ENCODE data around the gene RPS17. TPM values are rescaled to one million over a fixed set of nuclear protein-coding genes. Genes with fewer than 3 reads are reported as not detected.

RPS17 gene
- total RNA-seq, 6 experiments from 2014 or later = 503 to 807 (median 550) TPM

- Histone ChIP-seq H3K27ac (no peak overlapping the region), H3K4me3 (no peak overlapping the region), H3K36me3 (peaks cover 0 to 8% (median 5%) of the 10 kb centered on the region in 4 donors), H3K4me1 (peaks cover 0 to 18% (median 5%) of the 10 kb centered on the region in 4 donors), H3K9me3 (no peaks in the 10 kb centered on the region), H3K27me3 (no peaks in the 10 kb centered on the region)
- intact Hi-C loops (cut with DNase I) = no loop called here
- WGBS (ENCODE audit: insufficient coverage, low coverage, low lambda C conversion rate, missing lambda C conversion rate) = 29% methylated on average over 1 of the region's 2 CpGs
- DNase-seq (no peak), ATAC-seq (no peak)
- TF ChIP-seq POLR2A (IDR thresholded peaks at IDR 0.05) = no peak
- TF ChIP-seq CTCF (IDR thresholded peaks at IDR 0.05) = no peak
These were observed 2.9 kb upstream of the RPS17 start for GRCh38 chr15:82543160-82543559.

- H3K36me3 ChIP-seq = peaks cover 7 to 29% (median 21%) of the 10 kb centered on the region in 4 donors
- no peaks in the 10 kb centered on the region for H3K9me3 ChIP-seq
- peak overlapping the region; percentile 65 to 89 (median 75) for H3K27ac ChIP-seq
- TF ChIP-seq POLR2A (IDR thresholded peaks at IDR 0.05) (no peak), CTCF (IDR thresholded peaks at IDR 0.05) (no peak)
- no peaks in the 10 kb centered on the region for H3K27me3 ChIP-seq
- ATAC-seq = peak in 1 of 4 donors; percentile 2
- peaks cover 0 to 21% (median 9%) of the 10 kb centered on the region in 4 donors for H3K4me1 ChIP-seq
- intact Hi-C loops (cut with DNase I) = no loop called here
- peak overlapping the region; percentile 86 to 97 (median 96) for H3K4me3 ChIP-seq
- peak in 1 of 3 donors; percentile 47 for DNase-seq
- WGBS (ENCODE audit: insufficient coverage, low coverage, low lambda C conversion rate, missing lambda C conversion rate) = 15% methylated on average over 10 of the region's 11 CpGs
These were observed 751 bp upstream of the RPS17 start for GRCh38 chr15:82540984-82541431.

DNA sequence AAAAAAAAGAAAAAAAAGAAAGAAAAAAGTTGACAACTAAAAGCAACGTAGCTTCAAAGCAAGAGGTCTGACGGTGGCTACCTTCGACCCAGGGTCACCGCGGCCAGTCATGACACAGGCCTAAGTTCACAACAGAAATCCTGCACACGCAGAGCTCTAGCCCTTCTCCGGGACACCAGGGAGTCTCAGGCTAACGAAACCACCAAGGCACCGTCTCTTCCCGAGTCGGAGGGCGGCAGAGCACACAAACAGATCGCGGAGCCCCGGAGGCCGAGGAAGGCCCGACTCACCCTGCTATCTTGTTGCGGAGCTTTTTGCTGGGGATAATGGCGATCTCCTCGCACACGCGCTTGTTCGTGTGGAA lies 584 bp downstream of the RPS17 start:
- intact Hi-C loops (cut with DNase I) = no loop called here
- TF ChIP-seq POLR2A (IDR thresholded peaks at IDR 0.05) = no peak
- no peak for TF ChIP-seq CTCF (IDR thresholded peaks at IDR 0.05)
- no peaks in the 10 kb centered on the region for H3K9me3 ChIP-seq
- 0% methylated on average over 6 of the region's 23 CpGs for WGBS (ENCODE audit: insufficient coverage, low coverage, low lambda C conversion rate, missing lambda C conversion rate)
- peaks cover 0 to 21% (median 9%) of the 10 kb centered on the region in 4 donors for H3K4me1 ChIP-seq
- DNase-seq (peak in 2 of 3 donors; percentile 61 to 62), ATAC-seq (peak; percentile 10 to 38 (median 26))
- peak overlapping the region; percentile 49 to 76 (median 68) for H3K27ac ChIP-seq
- peaks cover 7 to 36% (median 25%) of the 10 kb centered on the region in 4 donors for H3K36me3 ChIP-seq
- H3K27me3 ChIP-seq = no peaks in the 10 kb centered on the region
- H3K4me3 ChIP-seq = peak overlapping the region; percentile 86 to 97 (median 96)

DNA sequence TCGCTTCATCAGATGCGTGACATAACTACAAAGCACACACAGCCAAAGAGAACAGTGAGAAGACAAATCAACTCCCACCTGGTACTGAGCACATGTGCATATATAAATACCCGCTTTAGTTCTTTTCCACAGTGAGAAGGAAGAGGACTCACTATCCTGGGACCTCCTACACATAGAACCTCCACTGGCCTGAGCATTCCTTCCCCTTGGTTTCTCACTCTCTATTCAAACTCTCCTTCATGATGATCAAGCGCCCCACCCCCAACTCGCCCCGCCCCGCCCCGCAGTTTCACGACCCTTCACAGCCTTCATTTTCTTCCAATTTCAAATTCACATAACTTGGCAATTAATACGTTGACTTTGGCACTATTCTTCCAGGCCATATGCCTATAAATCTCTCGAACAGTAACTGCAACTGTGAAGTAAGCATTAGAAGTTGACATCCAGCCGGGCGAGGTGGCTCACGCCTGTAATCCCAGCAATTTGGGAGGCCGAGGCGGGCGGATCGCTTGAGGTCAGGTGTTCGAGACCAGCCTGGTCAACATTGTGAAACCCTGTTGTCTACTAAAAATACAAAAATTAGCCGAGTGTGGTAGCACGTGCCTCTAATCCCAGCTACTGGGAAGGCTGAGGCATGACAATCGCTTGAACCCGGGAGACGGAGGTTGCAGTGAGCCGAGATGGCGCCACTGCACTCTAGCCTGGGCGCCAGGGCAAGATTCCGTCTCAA lies 1.1 kb downstream of the RPS17 start:
- TF ChIP-seq CTCF (IDR thresholded peaks at IDR 0.05) (no peak), POLR2A (IDR thresholded peaks at IDR 0.05) (no peak)
- intact Hi-C loops (cut with DNase I) = no loop called here
- H3K9me3 ChIP-seq = no peaks in the 10 kb centered on the region
- H3K27ac ChIP-seq = peak overlapping the region in 2 of 3 donors; percentile 49 to 76
- 22% methylated on average over 23 of the region's 28 CpGs for WGBS (ENCODE audit: insufficient coverage, low coverage, low lambda C conversion rate, missing lambda C conversion rate)
- no peak for ATAC-seq
- no peak for DNase-seq
- peaks cover 0 to 21% (median 9%) of the 10 kb centered on the region in 4 donors for H3K4me1 ChIP-seq
- H3K27me3 ChIP-seq = no peaks in the 10 kb centered on the region
- peaks cover 7 to 37% (median 26%) of the 10 kb centered on the region in 4 donors for H3K36me3 ChIP-seq
- peak overlapping the region; percentile 86 to 97 (median 96) for H3K4me3 ChIP-seq
